Astrocyte of the cerebellum (primary cell): ENCODE results near the gene ADSL.

Experiments used
- DNase-seq: peaks from one replicate; pipeline ENCODE4 v3.0.0-alpha.2; 2011; ENCODE audit warnings: low read depth
- H3K4me3 ChIP-seq: 2 replicates; pipeline ENCODE4 v1.5.1; 2011; ENCODE audit warnings: mild to moderate bottlenecking, low read depth, low read length, moderate library complexity
- in situ Hi-C: cut with HindIII; loops from 2 replicates; pipeline ENCODE4 v1.10.0; 2017; ENCODE audit warnings: low sequenced_read_pairs
- TF ChIP-seq, protein P1 (sequence below): IDR thresholded peaks from 2 replicates; pipeline ENCODE4 v1.5.1; 2012; ENCODE audit warnings: low read length, low read depth, moderate library complexity, mild to moderate bottlenecking; ENCODE audit errors: missing control alignments

The ADSL gene

DNA sequence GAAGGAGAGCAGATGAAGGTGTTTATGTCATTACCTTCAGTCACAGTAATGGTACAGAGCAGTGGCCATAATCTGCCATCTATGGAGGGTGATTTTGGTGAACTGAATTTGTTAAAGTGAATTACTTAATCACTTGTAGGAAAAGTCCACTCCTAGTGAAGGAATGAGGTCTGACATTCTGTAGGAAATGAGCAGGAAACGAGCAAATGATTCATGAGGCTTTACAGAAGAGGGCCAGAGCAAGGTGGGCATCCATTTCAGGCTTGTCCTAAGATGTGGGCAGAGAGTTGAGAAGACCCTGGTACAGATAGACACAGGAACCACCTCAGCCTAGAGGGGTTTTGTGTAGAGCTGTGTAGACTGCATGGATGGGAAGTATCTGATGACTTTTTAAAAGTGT, 18.1 kb downstream of the ADSL start:
- in situ Hi-C loops: loop anchor here (10.0 kb wide), 1 partner anchor 70 kb away; no protein-coding TSS in a partner anchor
- TF ChIP-seq, protein P1, sequence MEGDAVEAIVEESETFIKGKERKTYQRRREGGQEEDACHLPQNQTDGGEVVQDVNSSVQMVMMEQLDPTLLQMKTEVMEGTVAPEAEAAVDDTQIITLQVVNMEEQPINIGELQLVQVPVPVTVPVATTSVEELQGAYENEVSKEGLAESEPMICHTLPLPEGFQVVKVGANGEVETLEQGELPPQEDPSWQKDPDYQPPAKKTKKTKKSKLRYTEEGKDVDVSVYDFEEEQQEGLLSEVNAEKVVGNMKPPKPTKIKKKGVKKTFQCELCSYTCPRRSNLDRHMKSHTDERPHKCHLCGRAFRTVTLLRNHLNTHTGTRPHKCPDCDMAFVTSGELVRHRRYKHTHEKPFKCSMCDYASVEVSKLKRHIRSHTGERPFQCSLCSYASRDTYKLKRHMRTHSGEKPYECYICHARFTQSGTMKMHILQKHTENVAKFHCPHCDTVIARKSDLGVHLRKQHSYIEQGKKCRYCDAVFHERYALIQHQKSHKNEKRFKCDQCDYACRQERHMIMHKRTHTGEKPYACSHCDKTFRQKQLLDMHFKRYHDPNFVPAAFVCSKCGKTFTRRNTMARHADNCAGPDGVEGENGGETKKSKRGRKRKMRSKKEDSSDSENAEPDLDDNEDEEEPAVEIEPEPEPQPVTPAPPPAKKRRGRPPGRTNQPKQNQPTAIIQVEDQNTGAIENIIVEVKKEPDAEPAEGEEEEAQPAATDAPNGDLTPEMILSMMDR: no peak
- H3K4me3 ChIP-seq: no peak overlapping the region
- no peak for DNase-seq

DNA sequence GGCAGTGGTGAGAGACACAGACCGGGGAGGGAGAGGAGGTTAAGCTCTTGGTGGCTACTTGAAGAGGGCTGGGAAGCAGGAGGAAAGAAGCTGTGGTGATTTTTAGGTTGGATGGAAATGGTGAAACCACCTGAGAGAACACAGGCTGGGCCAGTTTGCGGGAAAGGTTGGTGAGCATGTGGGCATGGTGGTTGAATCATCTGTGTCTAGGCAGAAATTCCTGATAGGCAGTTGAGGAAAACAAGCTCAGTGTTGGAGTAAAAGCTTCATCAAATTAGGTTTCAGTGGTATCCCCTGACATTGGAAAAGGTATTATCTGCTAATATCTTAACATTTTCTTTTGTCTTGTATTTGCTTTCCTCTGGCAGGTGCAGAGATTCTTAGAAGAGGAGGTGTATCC, 19.8 kb downstream of the ADSL start:
- TF ChIP-seq, protein P1: no peak
- in situ Hi-C loops: loop anchor here (10.0 kb wide), 1 partner anchor 69 kb away; no protein-coding TSS in a partner anchor
- H3K4me3 ChIP-seq: no peak overlapping the region

DNA sequence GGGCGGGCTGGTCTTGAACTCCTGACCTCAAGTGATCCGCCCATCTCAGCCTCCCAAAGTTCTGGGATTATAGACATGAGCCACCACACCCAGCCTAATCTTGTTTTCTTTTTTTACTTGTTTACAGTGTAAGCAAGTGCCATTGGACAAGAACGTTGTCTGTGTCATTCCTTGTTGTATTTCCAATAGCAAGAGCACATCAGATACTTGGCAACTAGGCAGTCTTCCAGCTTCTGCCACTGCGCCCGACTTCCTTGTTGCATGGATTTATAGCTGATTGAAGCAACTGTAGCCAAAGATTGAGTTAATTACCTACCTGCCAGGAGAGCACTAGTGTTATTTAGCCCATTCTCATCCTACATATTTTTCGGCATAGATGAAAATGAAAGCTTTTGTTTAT, 21.0 kb downstream of the ADSL start:
- in situ Hi-C loops: loop anchor here (10.0 kb wide), 1 partner anchor 67 kb away; no protein-coding TSS in a partner anchor
- H3K4me3 ChIP-seq: no peak overlapping the region
- TF ChIP-seq, protein P1: no peak
- DNase-seq: no peak

More for the DNA sequence above, 19.8 kb downstream of the ADSL start:
- DNase-seq: no peak

DNA sequence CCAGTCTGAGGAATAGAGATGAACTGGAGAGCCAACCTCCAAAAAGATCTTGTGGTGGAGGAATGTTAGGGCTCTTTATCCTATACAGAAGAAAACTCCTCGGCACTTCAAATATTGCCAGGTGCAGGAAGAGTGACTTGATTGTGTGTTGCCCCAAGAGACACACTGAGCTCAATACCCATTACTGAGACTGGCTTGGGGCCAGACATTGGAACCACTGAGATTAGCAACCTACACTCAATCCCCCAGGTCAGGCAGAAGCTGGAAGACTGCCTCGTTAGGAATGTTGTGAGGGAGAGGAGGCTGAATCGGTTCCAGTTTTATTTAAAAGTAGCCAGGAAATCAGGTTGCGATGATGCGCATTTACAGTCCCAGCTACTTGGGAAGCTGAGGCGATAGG, 21.7 kb downstream of the ADSL start:
- TF ChIP-seq, protein P1: no peak
- H3K4me3 ChIP-seq: no peak overlapping the region
- in situ Hi-C loops: loop anchor here (10.0 kb wide), 1 partner anchor 67 kb away; no protein-coding TSS in a partner anchor
- DNase-seq: no peak

DNA sequence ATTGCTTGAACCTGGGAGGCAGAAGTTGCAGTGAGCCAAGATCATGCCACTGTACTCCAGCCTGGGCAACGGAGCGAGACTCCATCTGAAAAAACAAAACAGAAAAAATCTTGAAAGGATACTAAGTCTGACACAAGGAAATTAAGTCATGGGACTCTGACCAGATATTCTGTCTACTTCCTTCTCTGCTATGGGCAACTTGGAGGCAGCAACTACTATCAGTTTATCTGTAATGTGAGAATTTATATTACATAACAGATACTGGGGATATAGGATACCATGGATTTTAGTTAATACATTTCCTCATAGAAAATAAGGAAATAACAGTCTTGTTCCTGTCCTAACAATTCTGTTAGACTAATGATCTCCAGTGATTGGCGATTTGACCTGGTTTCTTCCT, 22.5 kb downstream of the ADSL start:
- H3K4me3 ChIP-seq: no peak overlapping the region
- in situ Hi-C loops: loop anchor here (10.0 kb wide), 1 partner anchor 66 kb away; no protein-coding TSS in a partner anchor
- no peak for DNase-seq
- TF ChIP-seq, protein P1: no peak

DNA sequence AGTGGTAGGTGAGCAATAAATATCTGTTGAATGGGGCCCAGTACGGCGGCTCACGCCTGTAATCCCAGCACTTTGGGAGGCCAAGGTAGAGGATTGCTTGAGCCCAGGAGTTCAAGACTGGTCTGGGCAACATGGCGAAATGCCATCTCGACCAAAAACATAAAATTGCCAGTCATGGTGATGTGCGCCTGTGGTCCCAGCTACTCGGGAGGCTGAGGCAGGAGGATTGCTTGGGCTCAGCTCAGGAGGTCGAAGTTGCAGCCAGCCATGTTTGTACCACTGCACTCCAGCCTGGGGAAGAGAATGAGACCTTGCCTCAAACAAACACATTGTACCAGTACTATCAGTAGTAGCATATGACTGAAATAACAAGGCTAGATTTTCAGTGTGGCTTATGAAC, 28.3 kb downstream of the ADSL start:
- in situ Hi-C loops: loop anchor here (5.0 kb wide), 1 partner anchor 98 kb away; no protein-coding TSS in a partner anchor
- DNase-seq: no peak
- no peak overlapping the region for H3K4me3 ChIP-seq
- TF ChIP-seq, protein P1: no peak
